ENCODE data around the gene RUSC1. TPM values are rescaled to one million over a fixed set of nuclear protein-coding genes. Genes with fewer than 3 reads are reported as not detected.

RUSC1 gene
- total and polyA plus RNA-seq, 2 experiments from 2014 or later: 30.4 to 31.9 TPM

- Histone ChIP-seq H3K9ac (peak within 1 kb of the TSS; percentile 56), H3K4me2 (ENCODE audit: unreplicated experiment) (peak within 1 kb of the TSS; percentile 69), H3K79me2 (ENCODE audit: insufficient read depth) (peaks cover 5% of the 10 kb centered on the region), H4K20me1 (ENCODE audit: insufficient read depth) (no peaks in the 10 kb centered on the region), H3K9me2 (ENCODE audit: insufficient read depth) (no peaks in the 10 kb centered on the region), H3K4me1 (ENCODE audit: insufficient read depth) (peaks cover 4% of the 10 kb centered on the region), H2AFZ (peak within 1 kb of the TSS; percentile 77), H3K27me3 (replicated peaks; ENCODE audit: insufficient read depth) (no peaks in the 10 kb centered on the region), H3K36me3 (ENCODE audit: low read depth) (no peaks in the 10 kb centered on the region), H3F3A (ENCODE audit: insufficient read depth) (peaks cover 13% of the 10 kb centered on the region), H3K9me3 (ENCODE audit: low read depth) (no peaks in the 10 kb centered on the region), H3K4me3 (peak within 1 kb of the TSS; percentile 75), H3K27ac (no peak within 1 kb of the TSS)
- TF ChIP-seq EZH2 (IDR thresholded peaks at IDR 0.05; ENCODE audit: insufficient read depth, poor library complexity, severe bottlenecking) (no peak), EZH2phosphoT487 (IDR thresholded peaks at IDR 0.05; ENCODE audit: insufficient read depth, low read depth) (no peak)
- 2 to 3% methylated on average over 39 to 63 of the region's 68 CpGs for WGBS, 2 experiments (ENCODE audit: low coverage in 1 of 2, low lambda C conversion rate in 2 of 2, missing lambda C conversion rate in 2 of 2)
- in situ Hi-C loops (cut with MboI): no loop called here
- peak; percentile 98 for DNase-seq
Observed at GRCh38 chr1:155277070-155277901, 43.4 kb upstream of the RUSC1 start, which contains the start of gene HCN3. Gene HCN3, plus strand, starts transcription at chr1:155277463. Its CDS starts 128 bp downstream, at chr1:155277591.

DNA sequence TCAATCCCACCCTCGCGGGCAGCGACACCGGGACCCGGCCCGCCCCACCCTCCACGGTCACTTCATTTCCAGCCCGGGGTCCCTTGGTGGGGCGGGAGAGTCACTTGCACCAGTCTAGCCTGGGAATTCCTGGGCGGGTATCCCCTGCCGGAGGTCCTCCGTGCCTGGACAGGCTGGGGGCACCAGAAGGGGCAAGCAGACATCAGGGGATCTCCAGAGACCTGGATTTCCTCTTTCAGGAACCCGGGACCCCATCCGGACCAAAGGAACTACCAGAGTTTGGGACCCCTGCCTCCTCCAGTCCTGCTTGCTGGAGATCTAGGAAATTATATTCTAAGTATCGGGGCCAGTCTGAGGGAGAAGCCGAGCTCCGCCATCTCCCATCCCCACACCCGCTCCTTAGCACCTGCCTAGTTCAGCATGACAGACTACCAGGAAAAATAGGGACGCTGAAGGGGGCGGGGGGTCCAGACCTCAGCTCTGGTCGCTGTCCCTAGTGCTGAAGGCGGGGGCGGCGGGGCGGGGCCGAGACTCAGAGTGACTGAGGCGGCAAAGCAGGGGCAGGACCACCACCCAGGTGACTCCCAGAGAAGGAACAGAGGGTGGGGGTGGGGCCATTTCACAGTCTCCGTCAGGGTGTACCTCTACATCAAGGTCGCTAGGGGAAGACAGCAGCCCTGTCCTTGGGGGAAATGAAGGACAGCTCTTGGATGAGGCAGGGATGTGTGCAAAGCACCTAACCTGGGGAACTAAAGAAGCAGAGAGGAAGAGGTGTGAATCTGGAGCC is 42.6 kb upstream of the RUSC1 start:
- peak overlapping the region; percentile 56 for H3K9ac ChIP-seq
- TF ChIP-seq EZH2phosphoT487 (IDR thresholded peaks at IDR 0.05; ENCODE audit: insufficient read depth, low read depth) (no peak), EZH2 (IDR thresholded peaks at IDR 0.05; ENCODE audit: insufficient read depth, poor library complexity, severe bottlenecking) (no peak)
- peak overlapping the region; percentile 69 for H3K4me2 ChIP-seq (ENCODE audit: unreplicated experiment)
- DNase-seq: peak; percentile 59
- no peak overlapping the region for H3K27ac ChIP-seq
- H3K36me3 ChIP-seq (ENCODE audit: low read depth): no peaks in the 10 kb centered on the region
- no peaks in the 10 kb centered on the region for H4K20me1 ChIP-seq (ENCODE audit: insufficient read depth)
- WGBS, 2 experiments (ENCODE audit: low coverage in 1 of 2, low lambda C conversion rate in 2 of 2, missing lambda C conversion rate in 2 of 2): 2% methylated on average over 18 to 29 of the region's 29 CpGs
- H3K9me3 ChIP-seq (ENCODE audit: low read depth): no peaks in the 10 kb centered on the region
- no peaks in the 10 kb centered on the region for H3K79me2 ChIP-seq (ENCODE audit: insufficient read depth)
- 0 out of 2 replicates have a peak, but pooled peaks cover 4% of the 10 kb centered on the region for H3K4me1 ChIP-seq (ENCODE audit: insufficient read depth)
- H3F3A ChIP-seq (ENCODE audit: insufficient read depth): peaks cover 7% of the 10 kb centered on the region
- H3K9me2 ChIP-seq (ENCODE audit: insufficient read depth): no peaks in the 10 kb centered on the region
- H2AFZ ChIP-seq: peak overlapping the region; percentile 77
- H3K4me3 ChIP-seq: peak overlapping the region; percentile 75
- in situ Hi-C loops (cut with MboI): no loop called here
- H3K27me3 ChIP-seq (replicated peaks; ENCODE audit: insufficient read depth): no peaks in the 10 kb centered on the region

GRCh38 chr1:155278689-155279160 is 42.0 kb upstream of the RUSC1 start:
- 0 out of 2 replicates have a peak, but pooled peaks cover 2% of the 10 kb centered on the region for H3K4me1 ChIP-seq (ENCODE audit: insufficient read depth)
- no peak overlapping the region for H3K9ac ChIP-seq
- in situ Hi-C loops (cut with MboI): no loop called here
- no peaks in the 10 kb centered on the region for H3K36me3 ChIP-seq (ENCODE audit: low read depth)
- H3F3A ChIP-seq (ENCODE audit: insufficient read depth): peaks cover 7% of the 10 kb centered on the region
- no peaks in the 10 kb centered on the region for H3K79me2 ChIP-seq (ENCODE audit: insufficient read depth)
- H3K4me2 ChIP-seq (ENCODE audit: unreplicated experiment): peak overlapping the region; percentile 69
- no peaks in the 10 kb centered on the region for H3K9me2 ChIP-seq (ENCODE audit: insufficient read depth)
- H3K27ac ChIP-seq: no peak overlapping the region
- H2AFZ ChIP-seq: no peak overlapping the region
- TF ChIP-seq EZH2 (IDR thresholded peaks at IDR 0.05; ENCODE audit: insufficient read depth, poor library complexity, severe bottlenecking): no peak
- no peak for TF ChIP-seq EZH2phosphoT487 (IDR thresholded peaks at IDR 0.05; ENCODE audit: insufficient read depth, low read depth)
- 59 to 70% methylated on average over 10 of the region's 10 CpGs for WGBS, 2 experiments (ENCODE audit: low coverage in 1 of 2, low lambda C conversion rate in 2 of 2, missing lambda C conversion rate in 2 of 2)
- H3K27me3 ChIP-seq (replicated peaks; ENCODE audit: insufficient read depth): no peaks in the 10 kb centered on the region
- H4K20me1 ChIP-seq (ENCODE audit: insufficient read depth): no peaks in the 10 kb centered on the region
- H3K9me3 ChIP-seq (ENCODE audit: low read depth): no peaks in the 10 kb centered on the region
- peak; percentile 48 for DNase-seq
- peak overlapping the region; percentile 75; the same call in 1 of the 2 replicates for H3K4me3 ChIP-seq

GRCh38 chr1:155279268-155279667 is 41.4 kb upstream of the RUSC1 start:
- Histone ChIP-seq H4K20me1 (ENCODE audit: insufficient read depth) (no peaks in the 10 kb centered on the region), H3K4me3 (no peak overlapping the region), H3K4me2 (ENCODE audit: unreplicated experiment) (no peak overlapping the region), H3K36me3 (ENCODE audit: low read depth) (no peaks in the 10 kb centered on the region), H3K9me2 (ENCODE audit: insufficient read depth) (no peaks in the 10 kb centered on the region), H3K9ac (no peak overlapping the region), H3K27ac (no peak overlapping the region), H3K27me3 (replicated peaks; ENCODE audit: insufficient read depth) (no peaks in the 10 kb centered on the region), H3F3A (ENCODE audit: insufficient read depth) (peaks cover 7% of the 10 kb centered on the region), H2AFZ (no peak overlapping the region), H3K4me1 (ENCODE audit: insufficient read depth) (no peaks in the 10 kb centered on the region), H3K9me3 (ENCODE audit: low read depth) (no peaks in the 10 kb centered on the region), H3K79me2 (ENCODE audit: insufficient read depth) (no peaks in the 10 kb centered on the region)
- in situ Hi-C loops (cut with MboI): no loop called here
- TF ChIP-seq EZH2 (IDR thresholded peaks at IDR 0.05; ENCODE audit: insufficient read depth, poor library complexity, severe bottlenecking) (no peak), EZH2phosphoT487 (IDR thresholded peaks at IDR 0.05; ENCODE audit: insufficient read depth, low read depth) (no peak)
- no peak for DNase-seq
- WGBS, 2 experiments (ENCODE audit: low coverage in 1 of 2, low lambda C conversion rate in 2 of 2, missing lambda C conversion rate in 2 of 2): 67 to 77% methylated on average over 2 of the region's 2 CpGs
